Activated T-cell treated with anti-CD3 and anti-CD28 coated beads, Interleukin-2, amount 50 U/mL, for 72 hours (primary cell): ENCODE data around the gene OR4D11. TPM values are rescaled to one million over a fixed set of nuclear protein-coding genes. Genes with fewer than 3 reads are reported as not detected.

Experiments used
- ATAC-seq, 2 donors: fragments of 150-1000 bp; cut with Tn5 transposase; replicated peaks in 1 of 2; 2 replicates each; pipeline ENCODE4 v1.10.0; 2021; ENCODE audit warnings: moderate library complexity in 2 of 2, mild to moderate bottlenecking in 1 of 2
- DNase-seq, 2 donors: peaks; one replicate each; pipeline ENCODE4 v3.0.0; 2021 to 2022; ENCODE audit warnings: mixed read lengths in 1 of 2
- H3K27ac Mint-ChIP-seq: one replicate; pipeline ENCODE4 v1.8.0; 2022; ENCODE audit warnings: mild to moderate bottlenecking, moderate library complexity, mixed read lengths
- H3K27me3 Mint-ChIP-seq: one replicate; pipeline ENCODE4 v1.8.0; 2022; ENCODE audit warnings: low read depth, mixed read lengths
- H3K36me3 Mint-ChIP-seq, 2 donors: one replicate each; pipeline ENCODE4 v1.8.0; 2022; ENCODE audit warnings: mixed read lengths in 2 of 2, mild to moderate bottlenecking in 1 of 2; ENCODE audit not compliant: insufficient read depth in 2 of 2
- H3K4me1 Mint-ChIP-seq: one replicate; pipeline ENCODE4 v1.8.0; 2022; ENCODE audit warnings: low read depth, mixed read lengths
- H3K4me3 Mint-ChIP-seq, 2 donors: one replicate each; pipeline ENCODE4 v1.8.0; 2022; ENCODE audit warnings: mild to moderate bottlenecking in 2 of 2, mixed read lengths in 2 of 2, moderate library complexity in 2 of 2
- H3K9me3 Mint-ChIP-seq, 2 donors: one replicate each; pipeline ENCODE4 v1.8.0; 2022; ENCODE audit warnings: mixed read lengths in 2 of 2
- total RNA-seq, 2 donors: library from RNA; stranded (reverse); gene quantifications; one replicate each; pipeline ENCODE4 v1.2.3, GENCODE V29; 2022

Gene OR4D11
- total RNA-seq, 2 donors from 2014 or later = not detected

- DNase-seq (no peak), ATAC-seq (no peak)
- no peak overlapping the region for H3K4me3 Mint-ChIP-seq
- no peaks in the 10 kb centered on the region for H3K36me3 Mint-ChIP-seq
- H3K4me1 Mint-ChIP-seq = peaks cover 51% of the 10 kb centered on the region
- no peaks in the 10 kb centered on the region for H3K27me3 Mint-ChIP-seq
- H3K27ac Mint-ChIP-seq = no peak overlapping the region
- H3K9me3 Mint-ChIP-seq = no peaks in the 10 kb centered on the region
Measured at GRCh38 chr11:59552844-59553243, 49.5 kb downstream of the OR4D11 start.

DNA sequence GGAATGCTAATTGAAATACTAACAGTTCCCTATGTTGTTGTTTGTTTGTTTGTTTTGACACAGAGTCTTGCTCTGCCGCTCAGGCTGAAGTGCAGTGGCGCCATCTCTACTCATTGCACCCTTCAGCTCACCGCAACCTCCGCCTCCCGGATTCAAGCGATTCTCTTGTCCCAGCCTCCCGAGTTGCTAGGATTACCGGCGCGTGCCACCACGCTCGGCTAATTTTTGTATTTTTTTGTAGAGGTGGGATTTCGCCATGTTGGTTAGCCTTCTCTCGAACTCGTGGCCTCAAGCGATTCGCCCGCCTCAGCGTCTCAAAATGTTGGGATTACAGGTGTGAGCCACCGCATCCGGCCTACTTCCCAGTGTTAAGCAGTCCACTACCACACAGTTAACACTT, 49.9 kb downstream of the OR4D11 start:
- ATAC-seq (no peak), DNase-seq (no peak)
- Mint-ChIP-seq H3K27me3 (no peaks in the 10 kb centered on the region), H3K4me1 (peaks cover 56% of the 10 kb centered on the region), H3K36me3 (no peaks in the 10 kb centered on the region), H3K27ac (no peak overlapping the region), H3K9me3 (no peaks in the 10 kb centered on the region), H3K4me3 (no peak overlapping the region)

Other genes with a start within 250 kb of the OR4D11 start
- gene OR5AN1, start 144.7 kb upstream of the OR4D11 start, total RNA-seq = not detected
- gene OR5A2, start 77.2 kb upstream of the OR4D11 start, total RNA-seq = not detected
- not detected for gene OR5A1, start 67.1 kb upstream of the OR4D11 start, total RNA-seq
- gene OR4D6, start 46.6 kb upstream of the OR4D11 start, total RNA-seq = not detected
- gene OR4D10, start 30.3 kb upstream of the OR4D11 start, total RNA-seq = not detected
- gene OR4D9, start 8.0 kb downstream of the OR4D11 start, total RNA-seq = not detected
- gene OSBP, start 112.2 kb downstream of the OR4D11 start, total RNA-seq = 10 to 100 TPM; 61.9 to 67.4 TPM
- gene PATL1, start 165.5 kb downstream of the OR4D11 start, total RNA-seq = 10 to 100 TPM; 70.9 to 75.1 TPM
- not detected for gene OR10V1, start 210.3 kb downstream of the OR4D11 start, total RNA-seq